ENCODE results near the gene CRX.
"Not testable (repeated sequence)": the region's sequence is repeated elsewhere in the genome, so short reads cannot be mapped to it uniquely, and the experiment has no call there.

Gene CRX

DNA sequence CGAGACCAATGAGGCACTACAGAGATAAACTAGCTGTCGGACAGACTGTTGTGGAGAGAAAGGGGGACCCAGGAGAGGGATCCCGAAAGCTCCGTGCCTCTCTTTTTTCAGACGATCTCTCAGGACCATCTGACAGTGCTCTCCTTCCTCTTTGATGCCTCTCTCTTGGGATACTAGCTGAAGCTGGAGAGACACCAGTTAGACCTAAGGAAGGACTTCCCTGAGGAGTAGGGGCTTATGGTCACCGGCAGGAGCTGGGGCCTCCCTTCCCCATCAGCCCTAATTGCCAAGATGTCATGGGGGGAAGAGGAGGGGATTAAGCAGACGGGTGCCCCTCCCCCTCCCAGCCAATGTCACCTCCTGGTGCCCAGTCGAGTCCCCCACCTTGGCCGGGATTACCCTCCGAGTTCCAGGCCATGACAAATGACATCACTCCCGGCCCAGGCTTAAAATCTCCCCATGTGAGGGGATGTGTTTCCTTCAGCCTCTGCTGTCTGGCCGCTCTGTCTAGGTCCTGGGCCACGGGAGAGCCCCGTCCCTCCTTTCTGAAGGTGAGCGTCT, at the start of gene CRX:
Gene CRX (plus strand): TSS at position 478 of the 561 bp plus-strand sequence. CDS start 12,507 bp downstream, outside the sequence.
- DNase-seq: no peak

DNA sequence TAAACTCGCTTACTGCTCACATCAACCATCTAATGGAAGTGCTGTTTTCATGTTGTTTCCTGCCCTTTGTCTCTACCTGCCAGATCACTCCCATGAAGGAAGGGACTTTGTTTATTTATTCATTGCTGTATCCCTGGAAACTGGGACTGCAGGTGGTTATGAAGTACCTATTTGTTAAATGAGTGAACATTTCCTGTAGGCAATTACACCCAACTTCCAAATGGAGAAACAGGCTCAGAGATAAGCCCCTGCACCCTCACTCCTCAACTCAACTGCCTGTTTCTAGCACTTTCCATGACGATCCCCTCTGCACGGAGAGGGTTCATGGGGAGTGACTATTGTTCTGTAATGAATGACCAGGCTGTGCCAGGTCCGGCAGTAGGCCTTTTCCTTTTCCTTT, 45.2 kb upstream of the CRX start:
- no peak for DNase-seq

GRCh38 chr19:47777245-47778048, 44.3 kb upstream of the CRX start:
- DNase-seq: not testable (repeated sequence)

- peak; percentile 64 for DNase-seq
These were observed 43.4 kb upstream of the CRX start, which contains the start of gene SELENOW for GRCh38 chr19:47778049-47778953. TSS of gene SELENOW (plus strand) at chr19:47778703. CDS start at chr19:47778786, 83 bp downstream.

- no peak for DNase-seq
These were observed 42.8 kb upstream of the CRX start for GRCh38 chr19:47778954-47779351.

DNA sequence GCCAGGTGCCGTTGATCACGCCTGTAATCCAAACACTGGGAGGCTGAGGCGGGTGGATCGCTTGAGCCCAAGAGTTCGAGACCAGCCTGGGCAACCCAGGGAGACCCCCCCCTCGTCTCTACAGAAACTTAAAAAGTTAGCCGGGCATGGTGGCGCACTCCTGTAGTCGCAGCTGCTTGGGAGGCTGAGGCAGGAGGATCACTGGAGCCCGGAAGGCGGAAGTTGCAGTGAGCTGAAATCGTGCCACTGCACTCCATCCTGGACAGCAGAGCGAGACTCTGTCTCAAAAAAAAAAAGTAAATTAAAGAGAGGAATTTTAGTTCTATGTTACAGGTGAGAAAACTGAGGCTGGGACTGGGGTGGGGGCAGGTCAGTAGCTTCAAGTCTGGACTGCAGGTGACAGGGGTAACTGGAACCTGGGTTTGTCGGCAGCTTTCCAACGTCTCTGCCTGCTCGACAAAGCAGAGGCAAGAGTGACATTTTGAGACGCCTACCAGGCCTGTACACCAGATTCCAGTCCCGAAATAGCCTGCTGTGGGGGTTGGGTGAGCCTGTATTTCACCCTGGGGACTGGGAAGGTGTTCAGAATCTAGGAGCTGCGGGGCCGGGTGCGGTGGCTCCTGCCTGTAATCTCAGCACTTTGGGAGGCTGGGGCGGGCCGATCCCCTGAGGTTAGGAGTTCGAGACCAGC, 42.1 kb upstream of the CRX start:
- DNase-seq: no peak

DNA sequence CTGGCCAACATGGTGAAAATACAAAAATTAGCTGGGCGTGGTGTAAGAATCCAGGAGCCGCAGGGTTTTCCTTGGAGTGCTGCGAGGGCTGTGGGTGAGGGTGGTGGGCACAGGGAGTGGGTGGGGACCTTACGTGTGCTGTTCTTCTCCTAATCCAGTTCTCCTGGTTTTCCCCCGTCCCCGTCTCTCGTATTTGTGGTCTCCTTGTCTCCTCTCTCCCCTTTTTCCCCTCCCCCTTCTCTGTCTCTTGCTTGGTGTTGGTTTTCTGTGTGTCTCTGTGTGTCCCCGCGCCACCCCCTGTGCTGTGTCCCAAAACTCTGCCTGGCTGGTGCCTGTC, 41.6 kb upstream of the CRX start:
- DNase-seq: no peak

DNA sequence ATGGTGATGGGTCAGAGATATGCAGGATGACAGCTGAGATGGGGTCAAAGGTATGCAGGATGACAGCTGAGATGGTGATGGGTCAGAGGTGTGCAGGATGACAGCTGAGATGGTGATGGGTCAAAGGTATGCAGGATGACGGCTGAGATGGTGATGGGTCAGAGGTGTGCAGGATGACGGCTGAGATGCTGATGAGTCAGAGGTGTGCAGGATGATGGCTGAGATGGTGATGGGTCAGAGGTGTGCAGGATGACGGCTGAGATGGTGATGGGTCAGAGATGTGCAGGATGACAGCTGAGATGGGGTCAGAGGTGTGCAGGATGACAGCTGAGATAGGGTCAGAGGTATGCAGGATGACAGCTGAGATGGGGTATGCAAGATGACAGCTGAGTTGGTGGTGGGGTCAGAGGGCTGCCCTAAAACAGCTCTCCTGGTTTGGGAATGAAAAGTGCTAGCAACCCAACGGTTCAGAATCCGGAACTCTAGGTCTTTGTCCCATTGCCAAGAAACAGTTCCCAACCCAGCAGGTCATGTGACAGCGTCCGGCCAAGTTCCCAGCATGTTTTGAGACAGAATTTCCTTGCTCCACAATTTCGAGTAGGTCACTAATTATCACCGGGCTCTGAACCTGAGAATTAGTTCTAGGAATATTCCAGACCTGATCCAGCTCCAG, 40.0 kb upstream of the CRX start:
- no peak for DNase-seq

DNA sequence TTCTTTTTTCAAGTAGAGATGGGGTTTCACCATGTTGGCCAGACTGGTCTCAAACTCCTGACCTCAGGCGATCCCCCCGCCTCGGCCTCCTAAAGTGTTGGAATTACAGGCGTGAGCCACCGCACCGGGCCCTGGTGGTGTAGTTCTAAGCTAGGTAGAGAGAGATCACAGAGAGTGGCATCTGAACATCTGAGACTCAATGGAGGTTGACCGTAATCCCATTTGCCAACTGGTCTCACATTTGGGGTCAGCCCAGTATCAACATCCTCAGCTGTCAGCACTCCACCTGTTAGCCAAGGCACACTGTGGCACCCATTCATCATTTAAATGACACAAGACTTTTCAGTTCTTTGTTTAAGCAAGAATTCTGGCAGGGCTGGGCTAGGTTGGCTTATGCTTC, 35.2 kb upstream of the CRX start:
- no peak for DNase-seq

- DNase-seq: not testable (repeated sequence)
These were observed 34.4 kb upstream of the CRX start for GRCh38 chr19:47787307-47787706.

DNA sequence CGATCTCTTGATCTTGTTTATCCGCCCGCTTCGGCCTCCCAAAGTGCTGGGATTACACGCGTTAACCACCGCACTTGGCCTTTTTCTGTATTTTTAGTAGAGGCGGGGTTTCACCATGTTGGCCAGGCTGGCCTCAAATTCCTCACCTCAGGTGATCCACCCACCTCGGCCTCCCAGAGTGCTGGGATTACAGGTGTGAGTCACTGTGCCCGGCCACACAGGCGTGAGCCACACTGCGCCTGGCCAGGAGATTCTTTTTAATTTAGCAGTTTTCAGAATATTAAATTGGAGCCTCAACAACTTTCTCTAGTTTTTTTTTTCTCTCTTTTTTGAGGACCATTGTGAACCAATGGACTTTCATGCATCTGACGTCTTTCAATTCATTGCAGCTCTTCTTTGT, 31.9 kb upstream of the CRX start:
- DNase-seq: not testable (repeated sequence)

DNA sequence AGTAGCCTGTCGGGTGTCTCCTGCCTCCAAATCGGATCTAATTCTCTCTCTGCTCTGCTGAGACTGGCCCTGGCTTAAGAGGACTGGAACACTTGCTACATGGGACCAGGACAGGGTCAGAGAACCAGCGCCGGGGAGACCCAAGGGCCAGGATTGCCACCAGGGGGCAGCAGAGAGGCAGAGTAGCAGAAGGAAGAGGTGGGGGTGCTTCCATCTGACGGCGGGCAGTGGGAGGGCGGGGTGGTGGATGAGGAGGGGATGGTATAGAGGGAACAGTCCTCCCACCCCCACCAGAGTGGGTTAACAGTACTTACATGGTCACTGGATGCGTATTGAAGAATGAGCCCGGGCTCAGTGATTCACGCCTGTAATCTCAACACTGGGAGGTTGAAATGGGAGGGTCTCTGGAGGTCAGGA, 31.3 kb upstream of the CRX start:
- DNase-seq: peak; percentile 73

GRCh38 chr19:47792616-47793015, 29.1 kb upstream of the CRX start:
- DNase-seq: no peak

DNA sequence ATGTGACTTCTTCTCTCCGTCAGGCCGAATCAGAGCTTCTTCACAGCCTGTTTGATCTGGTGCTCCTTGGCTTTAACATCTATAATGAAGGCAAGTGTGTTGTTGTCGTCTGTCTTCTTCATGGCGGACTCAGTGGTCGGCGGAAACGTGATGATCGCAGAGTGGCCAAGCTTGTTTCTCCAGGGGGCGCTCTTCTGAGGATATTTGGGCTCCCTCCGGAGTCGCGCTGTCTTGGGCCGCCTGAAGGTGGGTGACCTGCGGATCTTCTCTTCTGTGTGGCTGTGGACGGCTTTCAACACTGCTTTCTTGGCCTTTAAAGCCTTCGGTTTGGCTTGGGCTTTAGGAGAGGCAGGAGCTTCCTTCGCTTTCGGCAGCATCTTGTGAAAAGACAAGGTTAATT, 27.2 kb upstream of the CRX start:
- DNase-seq: no peak

DNA sequence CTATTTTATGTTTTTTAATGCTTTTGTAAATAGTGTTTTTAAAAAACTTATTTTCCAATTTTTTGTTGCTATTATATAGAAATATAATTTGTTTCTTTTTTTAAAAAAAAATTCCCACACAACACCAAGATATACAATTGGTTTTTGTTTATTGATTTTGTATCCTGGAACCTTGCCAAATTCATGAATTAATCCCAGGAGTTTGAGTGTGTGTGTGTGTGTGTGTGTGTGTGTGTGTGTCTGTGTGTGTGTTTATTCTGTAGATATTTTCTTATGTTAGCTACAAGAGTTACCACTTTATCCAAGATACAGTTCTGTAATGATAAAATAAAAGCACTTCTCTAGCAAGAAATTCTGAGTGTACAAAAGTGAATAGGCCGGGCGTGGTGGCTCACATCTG, 25.0 kb upstream of the CRX start:
- no peak for DNase-seq

DNA sequence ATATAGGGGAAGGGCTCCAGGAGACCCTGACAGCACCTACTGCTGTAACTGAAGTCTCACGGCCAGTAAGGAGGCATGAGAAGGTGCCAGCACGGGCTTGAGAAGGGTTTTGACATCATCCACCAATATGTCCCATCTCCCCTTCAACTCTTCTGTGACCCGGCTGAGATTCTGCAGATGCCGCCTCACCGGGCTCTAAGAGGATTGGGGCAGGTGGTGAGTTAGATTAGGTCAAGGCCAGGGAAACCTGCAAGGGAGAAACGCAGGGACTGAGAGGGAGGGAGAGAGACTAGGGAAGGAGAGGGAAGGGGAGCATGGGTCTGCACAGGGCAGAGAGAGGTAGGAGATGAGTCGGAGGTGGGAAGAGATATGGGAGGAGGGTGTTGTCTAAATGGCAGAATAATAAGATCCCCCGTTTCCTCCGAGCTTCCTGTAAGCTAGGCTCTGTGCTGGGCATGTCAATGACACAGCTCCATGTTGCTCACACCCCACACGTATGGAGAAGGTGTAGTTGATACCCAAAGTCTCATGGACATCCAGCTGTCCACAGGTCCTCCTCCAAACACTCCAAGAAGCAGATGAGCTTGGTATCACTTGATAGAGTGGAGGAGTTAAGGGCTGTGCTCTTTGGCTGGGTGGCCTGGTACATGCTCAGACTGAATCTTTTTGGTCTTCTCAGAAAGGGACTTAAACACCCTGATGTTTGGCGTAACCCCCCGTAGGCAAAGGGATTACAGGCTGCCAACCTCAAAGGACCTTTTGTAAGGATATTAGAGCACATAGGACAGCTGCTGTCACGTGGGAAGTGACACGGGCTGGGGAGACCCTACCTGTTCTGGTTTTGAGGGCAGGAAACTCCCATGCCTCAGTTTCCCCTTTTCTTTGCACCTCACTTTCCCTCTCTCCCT, 23.5 kb upstream of the CRX start:
- DNase-seq: no peak

GRCh38 chr19:47798904-47799266, 22.9 kb upstream of the CRX start:
- DNase-seq: no peak

DNA sequence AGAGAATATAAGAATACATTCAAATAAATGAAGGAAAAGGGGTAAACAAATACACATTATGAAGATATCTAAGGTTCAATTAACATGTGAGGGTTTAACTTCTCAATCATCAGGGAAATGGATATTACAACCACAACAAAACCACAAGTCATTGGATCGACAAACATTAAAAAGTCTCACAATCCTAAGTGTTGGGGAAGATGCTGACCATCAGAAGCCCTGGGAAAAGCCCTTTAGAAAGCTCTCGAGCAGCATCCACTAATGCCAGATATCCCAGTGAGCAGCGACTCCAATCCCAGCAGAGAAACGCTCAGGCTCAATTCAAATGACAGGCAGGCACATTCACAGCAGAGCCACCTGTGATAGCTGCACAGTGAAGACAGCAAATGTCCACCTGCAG, 20.5 kb upstream of the CRX start:
- no peak for DNase-seq

GRCh38 chr19:47802521-47803043, 19.2 kb upstream of the CRX start:
- no peak for DNase-seq

- DNase-seq: not testable (repeated sequence)
These were observed 18.6 kb upstream of the CRX start for GRCh38 chr19:47803148-47803547.

DNA sequence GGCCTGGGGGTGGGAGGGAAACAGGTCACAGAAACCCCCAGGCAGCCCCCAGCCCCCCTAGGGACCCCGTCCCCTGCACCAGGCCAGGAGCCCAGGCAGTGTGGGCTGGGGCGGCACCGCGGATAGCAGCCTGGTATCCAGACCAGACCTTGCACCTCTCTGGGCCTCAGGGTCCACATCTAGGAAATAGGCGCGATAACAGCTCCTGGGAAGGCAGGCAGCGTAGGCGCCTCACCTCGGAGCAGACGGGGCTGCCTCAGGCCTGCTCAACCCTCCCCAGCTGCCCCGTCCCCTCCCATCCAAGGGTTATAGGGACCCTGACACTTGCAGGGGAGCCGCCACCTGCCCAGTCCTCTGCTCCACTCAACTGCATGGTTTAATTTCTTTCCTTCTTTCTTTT, 18.1 kb upstream of the CRX start:
- DNase-seq: not testable (repeated sequence)
